Stimulated activated CD4-positive, alpha-beta T cell treated with anti-CD3 and anti-CD28 coated beads, Interleukin-15, amount 100 ng/mL, for 48 hours (primary cell): ENCODE results near the gene MAT2B.
A peak's percentile ranks its signal among the peaks of the same experiment; 100 is the strongest.

ENCODE experiments used
- DNase-seq, 2 donors: peaks; one replicate each; pipeline ENCODE4 v3.0.0-alpha.2; 2020; ENCODE audit warnings: low read depth in 2 of 2

MAT2B gene

GRCh38 chr5:163551156-163551555 is 45.7 kb downstream of the MAT2B start:
- DNase-seq, result no peak

GRCh38 chr5:163552536-163552935 is 47.1 kb downstream of the MAT2B start:
- no peak for DNase-seq

- DNase-seq, result no peak
These were observed 55.9 kb downstream of the MAT2B start for GRCh38 chr5:163561339-163561738.

GRCh38 chr5:163562071-163562470 is 56.7 kb downstream of the MAT2B start:
- no peak for DNase-seq

DNA sequence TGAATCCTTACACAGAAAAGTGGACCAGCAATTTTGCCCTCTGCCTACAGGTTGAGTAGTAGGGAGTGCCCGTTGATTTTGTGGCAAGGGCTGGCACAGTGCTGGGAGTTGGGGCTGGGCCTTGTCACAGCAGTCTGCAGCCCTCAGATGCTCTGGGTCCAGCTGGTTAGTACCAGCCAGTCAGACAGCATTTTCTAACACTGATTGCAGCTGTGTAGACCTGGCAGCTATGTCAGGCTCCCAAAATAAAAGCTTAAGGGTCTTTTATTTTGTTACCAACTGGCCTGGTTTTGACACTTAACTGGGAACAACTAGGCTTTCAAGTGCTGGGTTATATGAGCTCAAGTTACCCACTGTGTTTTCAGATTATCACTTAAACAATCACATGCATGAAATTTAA is 57.7 kb downstream of the MAT2B start:
- no peak for DNase-seq

DNA sequence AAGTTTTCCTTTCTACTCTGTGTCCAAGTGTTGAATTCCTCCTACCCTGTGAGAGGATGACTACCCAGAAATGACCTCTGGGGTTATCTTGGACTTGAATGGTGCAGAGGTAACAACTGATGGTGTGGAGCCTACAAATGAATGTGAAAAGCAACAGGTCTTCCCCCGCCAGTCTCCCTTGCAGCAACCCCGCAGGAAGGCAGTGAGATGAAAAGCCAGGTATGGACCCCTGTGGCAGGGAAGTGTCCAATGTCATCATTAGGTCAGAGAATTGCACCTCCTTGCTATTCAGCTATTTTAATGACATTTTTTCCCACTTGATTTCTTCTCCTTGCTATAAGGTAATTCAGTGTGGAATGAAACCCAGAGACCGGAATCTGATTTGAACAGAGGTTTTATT is 58.5 kb downstream of the MAT2B start:
- no peak for DNase-seq

DNA sequence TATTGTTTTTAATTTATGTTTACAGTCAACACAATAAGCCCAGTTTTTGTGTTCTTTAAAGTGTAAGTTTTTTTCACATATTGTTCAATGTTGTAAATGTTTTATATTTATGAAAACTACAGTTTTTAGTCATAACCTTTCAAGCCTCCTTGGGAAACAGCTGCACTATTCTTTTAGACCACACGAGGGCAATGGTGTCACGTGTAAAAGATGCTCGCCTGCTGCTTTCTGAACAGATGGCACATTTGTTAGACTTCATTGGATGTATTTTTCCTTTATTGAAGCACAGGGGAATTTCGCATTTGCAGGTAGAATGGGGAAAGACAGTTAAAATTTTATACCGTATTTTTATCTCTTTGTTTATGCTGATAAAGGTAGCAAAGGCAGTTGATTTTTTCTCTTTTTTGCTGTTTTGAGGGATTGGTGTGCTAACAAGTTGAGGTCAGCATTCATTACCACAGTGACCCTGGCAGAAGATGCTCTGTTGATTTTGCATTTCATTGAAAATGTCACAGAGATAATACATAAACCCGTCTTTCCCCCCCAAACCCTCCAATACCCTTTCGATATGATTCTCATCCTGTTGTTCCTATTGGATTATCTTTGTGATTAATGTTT is 59.0 kb downstream of the MAT2B start:
- peak; percentile 18 to 52 for DNase-seq

DNA sequence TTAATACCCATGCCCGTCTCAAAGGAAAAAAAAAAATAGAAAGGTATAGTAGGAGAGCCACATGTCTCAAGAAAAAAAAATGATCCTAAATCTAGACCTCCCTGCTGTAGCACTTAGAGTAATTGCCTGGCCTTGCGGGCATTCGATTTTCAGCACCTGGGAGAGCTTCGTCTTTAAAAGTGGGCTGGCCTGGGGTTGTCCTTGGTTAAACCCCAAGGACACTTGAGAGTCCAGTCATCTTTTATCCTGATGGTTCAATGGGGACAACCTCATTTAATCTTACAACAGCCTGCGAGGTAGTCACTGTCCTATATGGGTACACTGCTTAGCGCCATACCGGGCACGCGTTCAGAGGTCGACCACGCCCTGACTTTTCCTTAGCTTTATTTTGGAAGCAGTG is 60.1 kb downstream of the MAT2B start:
- no peak for DNase-seq

DNA sequence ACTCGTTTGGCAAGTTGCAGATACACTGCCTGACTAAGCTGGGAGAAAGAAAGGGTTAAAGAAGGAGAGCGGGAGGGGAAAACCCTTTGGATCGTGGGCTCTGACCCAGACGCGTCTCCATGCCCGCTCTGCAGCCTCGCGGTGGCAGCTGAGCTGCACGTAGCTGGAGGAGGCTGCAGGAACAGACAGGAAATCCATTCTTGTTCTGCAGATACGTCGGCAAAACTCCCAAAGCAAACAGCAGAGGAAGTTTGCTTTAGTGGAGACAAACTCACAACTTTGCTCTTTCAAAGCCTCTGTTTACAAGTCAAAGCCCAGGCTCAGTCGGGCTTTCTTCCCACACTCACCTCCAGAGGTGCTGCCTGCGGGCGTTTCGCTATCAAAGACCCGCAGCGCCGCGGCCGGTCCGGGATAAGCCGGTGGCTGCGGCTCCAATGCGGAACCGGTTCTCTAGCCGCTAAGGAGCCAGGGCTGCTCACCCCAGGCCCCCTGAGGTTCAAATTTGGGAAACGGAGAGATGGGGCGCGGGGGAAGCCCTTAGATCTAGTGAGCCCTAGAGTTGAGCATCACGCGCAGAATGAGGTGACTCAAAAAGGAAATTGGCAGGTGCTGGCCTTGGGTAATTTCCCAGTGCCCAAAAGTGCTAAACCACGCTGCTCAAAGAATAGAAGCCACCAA is 60.7 kb downstream of the MAT2B start:
- peak in 1 of 2 donors; percentile 4 for DNase-seq

- no peak for DNase-seq
These were observed 61.3 kb downstream of the MAT2B start for GRCh38 chr5:163566678-163567077.

DNA sequence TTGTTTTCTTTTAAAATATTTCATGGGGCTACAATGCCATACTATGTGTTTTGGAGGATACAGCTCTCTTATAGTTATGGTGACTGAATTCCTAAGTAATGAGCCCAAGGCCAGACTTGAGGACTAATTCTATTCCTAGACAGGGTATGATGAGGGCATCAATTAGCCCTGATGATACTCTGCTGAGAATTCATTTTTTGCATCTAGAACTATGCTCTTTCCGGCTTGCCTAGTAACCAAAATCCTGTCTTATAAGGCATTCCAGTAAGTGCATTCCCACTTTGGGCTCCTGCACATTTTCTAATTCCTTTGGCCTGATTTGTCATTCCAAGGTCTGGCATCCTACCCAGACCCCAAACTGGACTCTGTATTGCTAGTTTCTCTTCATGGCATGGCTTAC is 62.4 kb downstream of the MAT2B start:
- no peak for DNase-seq
